ENCODE measurements around the gene CHMP1A. TPM values are rescaled to one million over a fixed set of nuclear protein-coding genes. Genes with fewer than 3 reads are reported as not detected.
A peak's percentile ranks its signal among the peaks of the same experiment; 100 is the strongest.

The CHMP1A gene
- polyA plus RNA-seq, 1 donor: 56.1 TPM

DNA sequence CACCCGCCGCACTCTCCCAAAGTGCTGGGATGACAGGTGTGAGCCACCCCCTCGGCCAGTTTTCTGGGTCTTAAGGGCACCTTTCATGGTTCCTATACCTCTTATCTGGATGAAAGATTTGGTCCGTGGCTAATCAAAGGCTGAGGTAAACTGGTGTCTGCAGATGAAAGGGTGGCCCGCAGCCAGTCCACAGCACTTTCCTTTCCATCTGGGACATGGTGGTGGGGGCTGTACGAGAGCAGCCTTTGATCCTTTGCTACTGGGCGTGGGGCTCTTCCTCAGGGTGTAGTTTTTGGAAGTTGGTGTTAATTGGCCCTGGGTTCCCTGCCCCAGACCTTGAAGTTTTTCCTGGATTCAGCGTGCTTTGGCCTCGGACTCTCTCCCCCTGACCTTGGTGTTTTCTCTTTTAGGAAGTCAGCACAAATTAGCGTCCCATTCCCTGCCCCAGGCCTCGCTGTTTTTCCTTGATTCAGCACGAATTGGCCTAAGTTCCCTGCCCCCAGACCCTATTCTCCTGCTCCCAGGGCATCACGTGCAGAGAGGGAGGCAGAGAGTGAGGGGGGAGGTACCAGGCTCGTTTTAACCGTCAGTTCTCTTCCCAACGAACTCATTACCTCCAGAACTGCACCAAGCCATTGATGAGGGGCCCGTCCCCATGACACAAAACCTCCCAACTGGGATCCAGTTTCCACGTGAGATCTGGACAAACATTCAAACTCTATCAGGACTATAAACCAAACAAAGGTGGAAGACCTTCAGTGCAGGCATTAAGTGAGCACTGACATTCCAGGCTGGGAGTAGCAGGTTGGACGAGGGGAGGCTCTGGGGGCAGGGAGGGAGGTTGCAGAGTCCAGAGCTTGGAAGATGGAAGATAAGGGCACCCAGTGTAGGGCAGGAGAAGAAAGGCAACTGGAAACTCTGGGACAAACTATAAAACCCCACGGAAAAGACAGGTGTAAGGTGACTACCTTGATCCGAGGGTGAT lies 32.4 kb downstream of the CHMP1A start:
- DNase-seq: no peak

DNA sequence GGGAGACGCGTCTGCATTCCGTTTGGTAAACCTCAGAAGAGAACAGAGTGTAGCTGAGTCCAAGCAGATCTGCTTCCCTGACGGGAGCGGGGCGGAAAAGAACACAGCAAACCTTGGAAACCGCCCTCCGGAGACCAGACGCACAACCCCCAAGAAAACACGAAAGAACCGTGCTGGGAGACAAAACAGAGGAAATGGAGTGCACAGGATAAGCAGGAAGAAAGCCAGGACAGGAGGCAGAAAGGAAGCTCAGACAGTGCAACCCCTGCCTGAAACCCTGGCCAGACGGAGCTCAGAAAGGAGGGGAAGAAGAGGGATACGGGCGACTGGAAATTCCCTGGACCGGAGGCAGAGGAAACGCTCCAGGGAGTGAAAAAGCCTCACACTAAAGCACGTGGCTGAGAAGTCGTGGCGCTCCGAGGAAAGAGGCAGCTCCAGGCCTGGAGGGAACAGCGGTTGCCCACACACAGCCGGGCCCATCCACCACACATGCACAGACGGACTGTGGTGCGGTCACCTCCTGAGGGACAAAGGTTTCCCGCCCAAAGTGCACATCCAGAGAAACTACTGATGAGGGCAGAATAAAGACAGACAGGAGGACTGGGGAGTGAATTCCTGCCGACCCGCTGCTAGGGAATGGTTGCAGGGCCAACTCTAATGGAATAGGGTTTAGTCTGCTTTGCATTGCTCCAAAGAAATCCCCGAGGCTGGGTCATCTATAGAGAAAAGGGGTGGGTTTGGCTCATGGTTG lies 33.8 kb downstream of the CHMP1A start:
- no peak for DNase-seq

- no peak for DNase-seq
Observed at GRCh38 chr16:89621698-89622409, 35.7 kb downstream of the CHMP1A start.

- no peak for DNase-seq
Observed at GRCh38 chr16:89621136-89621697, 36.3 kb downstream of the CHMP1A start.

DNA sequence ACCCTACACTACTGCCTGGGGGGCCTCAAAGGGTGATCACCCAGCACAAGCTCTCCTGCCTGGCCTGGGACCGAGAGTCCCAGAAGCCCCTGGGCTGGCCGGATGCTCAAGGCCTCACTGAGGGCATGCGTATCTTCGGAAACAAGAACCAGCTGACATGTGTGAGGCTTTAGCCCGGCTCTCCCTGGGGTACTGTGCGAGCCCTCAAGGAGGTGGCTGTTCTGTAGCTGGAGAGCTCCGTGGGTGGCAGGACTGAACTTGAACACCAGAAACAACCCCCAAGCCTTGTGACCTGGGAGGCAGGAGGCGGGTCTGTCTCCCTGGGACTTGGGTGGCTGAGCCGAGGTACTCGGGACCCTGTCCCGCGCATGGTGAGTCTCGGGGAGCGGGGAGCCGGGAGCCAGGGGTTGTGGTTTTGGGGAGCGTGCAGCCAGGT lies 37.1 kb downstream of the CHMP1A start:
- no peak for DNase-seq

DNA sequence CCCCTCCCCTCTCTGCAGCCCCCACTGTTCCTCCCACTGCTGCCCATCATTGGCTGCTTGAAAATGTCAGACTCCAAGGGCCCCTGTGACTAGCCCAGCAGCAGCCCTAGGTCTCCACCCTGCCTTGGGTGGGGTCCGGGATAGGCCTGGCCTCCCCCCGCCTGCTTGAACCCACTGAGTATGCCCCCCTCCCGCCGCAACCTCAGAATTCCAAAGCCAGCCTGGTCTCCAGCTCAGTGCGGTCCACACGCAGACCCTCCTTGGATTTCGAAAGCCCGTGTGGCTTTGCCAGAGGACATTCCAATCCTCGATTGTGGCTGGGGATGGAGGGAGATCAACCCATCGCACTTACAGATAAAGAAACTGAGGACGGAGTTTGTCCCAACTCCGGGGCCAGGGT lies 37.7 kb downstream of the CHMP1A start:
- no peak for DNase-seq

DNA sequence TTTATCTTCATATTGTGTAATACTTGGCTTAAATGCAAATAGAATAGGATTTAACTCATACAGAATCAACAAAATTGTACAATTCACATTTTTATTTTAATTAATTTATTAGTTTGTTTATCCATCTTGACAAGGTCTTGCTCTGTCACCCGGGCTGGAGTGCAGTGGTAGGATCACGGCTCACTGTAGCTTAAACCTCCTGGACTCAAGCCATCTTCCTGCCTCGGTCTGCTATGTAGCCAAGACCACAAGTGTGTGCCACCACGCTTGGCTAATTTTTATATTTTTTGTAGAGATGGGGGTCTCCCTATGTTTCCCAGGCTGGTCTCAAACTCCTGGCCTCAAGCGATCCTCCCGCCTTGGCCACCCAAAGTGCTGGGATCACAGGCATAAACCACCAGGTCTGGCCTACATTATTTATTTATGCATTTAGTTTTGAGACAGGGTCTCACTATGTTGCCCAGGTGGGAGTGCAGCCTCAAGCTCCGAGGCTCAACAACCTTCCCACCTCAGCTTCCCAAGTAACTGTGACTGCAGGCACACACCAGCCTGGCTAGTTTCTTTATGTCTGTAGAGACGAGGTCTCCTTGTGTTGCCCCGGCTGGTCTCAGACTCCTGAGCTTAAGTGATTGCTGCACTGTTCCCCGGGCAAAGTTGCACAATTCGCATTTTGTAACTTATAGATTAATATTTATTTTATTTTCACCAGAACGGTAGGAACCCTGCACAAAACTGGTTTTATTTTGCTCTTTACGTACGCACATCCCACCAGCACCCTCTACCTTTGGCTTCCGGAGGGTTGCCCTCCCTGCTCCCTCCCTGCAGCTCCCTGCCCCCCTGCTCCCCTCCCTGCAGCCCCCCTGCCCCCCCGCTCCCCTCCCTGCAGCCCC lies 39.2 kb downstream of the CHMP1A start:
- DNase-seq: no peak

DNA sequence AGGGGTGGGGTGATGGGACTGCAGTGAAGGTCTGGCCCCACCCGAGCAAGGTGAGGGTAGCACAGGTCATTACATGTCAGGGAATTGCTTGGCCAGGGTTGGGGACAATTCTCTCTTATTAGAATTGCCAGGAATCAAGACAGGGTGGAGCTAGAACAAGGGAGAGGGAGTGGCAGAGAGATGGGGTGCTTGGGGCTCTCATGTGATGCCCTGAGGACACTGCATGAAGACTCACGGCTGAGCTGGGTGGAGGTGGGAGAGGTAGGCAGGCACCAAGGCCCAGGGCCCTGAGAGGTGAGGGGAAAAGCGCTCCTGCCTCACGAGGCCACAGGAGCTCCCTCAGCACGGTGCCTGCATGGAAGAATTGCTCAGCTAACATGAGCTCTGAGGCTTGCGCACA lies 40.5 kb downstream of the CHMP1A start:
- no peak for DNase-seq

GRCh38 chr16:89616623-89617022 lies 40.9 kb downstream of the CHMP1A start:
- no peak for DNase-seq

GRCh38 chr16:89615596-89616090 lies 41.9 kb downstream of the CHMP1A start:
- no peak for DNase-seq

GRCh38 chr16:89615176-89615575 lies 42.3 kb downstream of the CHMP1A start:
- DNase-seq: no peak

GRCh38 chr16:89613954-89614459 lies 43.5 kb downstream of the CHMP1A start:
- no peak for DNase-seq

DNA sequence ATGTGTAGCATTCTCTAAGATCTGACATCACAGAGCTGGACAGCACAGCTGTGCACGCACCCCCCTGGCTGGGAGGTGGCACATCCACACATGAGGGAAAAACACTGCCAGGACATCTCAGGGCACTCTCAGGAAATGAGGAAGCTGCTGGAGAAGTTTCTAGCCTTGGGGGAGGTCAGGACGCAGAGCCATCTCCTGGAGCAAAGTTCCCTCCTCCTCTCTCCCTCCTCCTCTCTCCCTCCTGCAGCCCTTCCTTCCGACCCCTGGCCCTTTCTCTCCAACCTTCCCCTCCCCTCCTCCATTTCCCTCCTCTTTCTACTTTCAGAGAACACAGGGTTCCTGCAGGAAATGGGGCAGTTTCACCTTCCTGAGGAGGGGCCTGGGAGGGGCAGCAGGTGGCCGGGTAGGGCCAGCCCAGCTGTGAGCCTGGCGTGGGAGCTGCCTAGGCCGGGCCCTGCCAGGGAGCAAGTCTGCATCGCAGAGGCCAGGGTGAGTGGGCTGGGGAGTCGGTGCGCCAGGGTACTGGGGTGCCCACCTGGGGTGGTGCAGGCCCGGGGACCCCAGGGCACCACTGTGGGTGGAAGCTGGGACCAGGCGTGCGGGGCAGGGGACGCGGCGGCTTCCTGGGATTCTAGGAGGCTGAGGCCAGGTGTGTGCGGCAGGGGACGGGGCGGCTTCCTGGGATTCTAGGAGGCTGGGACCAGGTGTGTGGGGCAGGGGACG lies 44.1 kb downstream of the CHMP1A start, which contains the start of gene DPEP1:
Gene DPEP1, plus strand, starts transcription at position 412 of the 723 bp plus-strand sequence. CDS start 16,769 bp downstream, outside the sequence.
- peak; percentile 60 for DNase-seq

DNA sequence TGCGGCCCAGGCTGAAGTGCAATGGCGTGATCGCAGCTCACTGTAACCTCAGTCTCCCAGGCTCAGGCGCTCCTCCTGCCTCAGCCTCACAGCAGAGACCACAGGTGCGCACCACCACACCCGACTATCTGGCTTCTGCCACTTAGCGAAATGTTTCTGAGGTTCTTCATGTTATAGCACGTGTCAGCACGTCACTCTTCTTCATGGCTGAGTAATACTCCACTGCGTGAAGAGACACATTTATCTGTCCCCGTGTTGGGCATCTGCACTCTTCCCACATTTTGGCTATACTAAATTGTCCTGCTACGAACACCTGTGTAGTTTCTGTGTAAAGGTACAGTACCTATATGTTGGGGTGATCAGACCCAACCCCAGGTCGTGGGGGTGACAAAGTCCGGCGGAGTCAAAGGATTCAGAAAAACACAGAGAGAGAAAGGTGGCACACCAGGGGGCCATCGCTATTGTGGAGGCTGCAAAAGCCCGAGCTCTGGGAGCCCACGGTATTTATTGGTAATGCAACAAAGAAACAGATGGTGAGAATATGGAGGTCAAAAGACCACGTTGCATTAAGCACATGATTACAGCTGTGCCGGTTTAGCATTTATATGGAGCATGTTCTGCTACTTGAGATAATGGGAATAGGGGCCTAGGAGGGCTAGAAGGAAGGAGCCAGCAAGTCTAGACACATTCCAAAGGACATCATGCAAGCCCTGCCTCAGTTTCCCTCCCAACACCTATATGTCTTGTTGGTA lies 44.9 kb downstream of the CHMP1A start:
- DNase-seq: no peak

DNA sequence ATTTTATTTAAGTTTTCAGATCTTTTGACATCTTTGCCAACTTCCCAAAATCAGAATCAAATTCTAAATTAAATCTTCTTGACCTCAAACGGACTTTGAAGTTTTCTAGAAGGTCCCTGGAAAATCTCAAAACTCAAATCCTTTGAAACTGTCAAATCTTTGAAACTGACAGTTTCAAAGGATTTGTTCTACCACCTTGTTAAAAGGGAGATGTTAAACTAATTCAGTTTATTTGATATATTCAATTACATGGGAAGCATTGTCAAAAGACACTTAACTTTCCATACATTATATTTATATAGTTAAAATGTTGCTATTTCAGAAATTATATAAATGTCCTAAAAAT lies 47.4 kb downstream of the CHMP1A start:
- no peak for DNase-seq

DNA sequence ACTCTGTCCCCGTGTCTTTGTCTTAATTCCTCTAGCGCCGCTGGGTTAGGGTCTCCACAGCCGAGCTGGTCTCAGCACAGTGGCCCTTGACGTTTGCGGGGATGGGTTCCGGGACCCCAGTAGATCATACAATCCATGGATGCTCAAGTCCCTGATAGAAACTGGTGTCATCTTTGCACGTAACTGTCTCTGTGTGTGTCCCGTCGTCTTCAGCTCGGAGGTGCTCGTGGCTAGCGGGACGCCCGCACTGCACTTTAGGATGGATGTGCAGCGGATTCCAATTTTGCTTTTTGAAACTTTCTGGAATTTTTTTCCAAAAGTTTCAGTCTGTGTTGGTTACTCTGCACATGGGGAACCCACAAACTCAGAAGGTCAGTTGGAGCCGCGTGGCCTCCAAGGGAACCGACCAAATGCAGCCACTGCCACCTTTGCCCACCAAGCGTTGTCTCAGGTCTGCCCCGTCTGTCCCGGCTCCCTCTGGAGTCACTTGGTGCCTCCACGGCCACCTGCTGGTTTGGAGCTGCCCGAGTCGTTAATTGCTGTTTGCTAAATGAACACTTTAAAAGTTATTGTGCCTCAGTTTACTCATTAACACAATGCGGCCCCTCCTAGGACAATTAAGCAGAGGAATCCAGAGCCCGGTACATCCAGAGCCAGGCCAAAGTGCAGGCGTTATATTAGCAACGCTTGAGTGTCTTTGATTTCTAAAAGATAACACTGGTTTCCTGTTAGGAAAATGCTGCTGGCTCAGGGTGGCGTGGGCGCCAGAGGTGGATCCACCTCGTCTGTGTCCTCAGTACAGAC lies 49.4 kb downstream of the CHMP1A start:
- no peak for DNase-seq

DNA sequence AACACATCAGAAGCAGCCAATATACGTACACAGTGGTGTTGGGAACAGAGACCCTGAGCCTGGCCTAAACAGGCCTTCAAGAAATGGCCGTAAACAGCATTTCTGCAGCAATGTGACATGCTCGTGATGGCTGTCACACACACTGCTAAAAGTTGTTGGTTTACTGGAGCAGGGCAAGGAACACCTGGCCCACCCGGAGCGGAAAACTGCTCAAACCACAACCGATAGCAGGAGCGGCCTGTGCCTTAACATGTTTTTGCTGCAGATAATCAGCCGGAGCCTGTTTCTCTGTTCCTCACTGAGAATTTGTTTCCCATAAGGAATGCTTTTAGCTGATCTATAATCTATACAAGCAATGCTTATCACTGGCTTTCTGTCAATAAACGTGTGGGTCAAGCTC lies 50.1 kb downstream of the CHMP1A start:
- DNase-seq: no peak

DNA sequence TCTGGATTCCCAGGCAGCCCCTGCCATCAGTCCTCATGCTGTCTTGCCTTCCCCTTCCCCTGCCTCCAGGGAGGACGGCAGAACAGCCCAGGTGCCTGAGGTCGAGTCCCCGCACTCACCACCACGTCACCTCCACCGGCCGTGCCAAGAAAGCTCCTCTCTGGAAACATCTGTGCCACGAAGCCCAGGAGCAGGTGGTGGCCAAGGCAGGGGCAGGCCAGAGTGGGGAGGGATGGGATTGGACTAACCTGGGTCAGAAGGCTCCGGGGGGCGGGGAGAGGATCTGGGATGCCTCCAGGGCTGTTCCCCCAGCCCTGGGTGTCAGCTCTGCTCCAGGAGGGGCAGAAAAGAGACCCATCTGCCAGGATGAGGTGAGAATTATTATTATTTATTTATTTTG lies 51.5 kb downstream of the CHMP1A start:
- no peak for DNase-seq
